HepG2 (cell line): ENCODE results near the gene KDELR3. TPM values are rescaled to one million over a fixed set of nuclear protein-coding genes. Genes with fewer than 3 reads are reported as not detected.

Experiments
- ATAC-seq: fragments of 200-7000 bp; cut with Tn5 transposase; 3 replicates; pipeline ENCODE4 v1.9.1; 2020; ENCODE audit warnings: mild to moderate bottlenecking, moderate library complexity
- BruUV-seq: library from RNA; stranded (reverse); fragments of 400-500 nt; replicated peaks from 2 replicates; lab custom pipeline; 2021; lab: Mats Ljungman, UMichigan
- CTCF ChIA-PET: fragments of 300-600 bp; formaldehyde crosslinking; extraction: SDS; loops from one replicate; lab custom pipeline; 2021; ENCODE audit warnings: low total read pairs, inconsistent platforms, low intra/inter-chr PET ratio; lab: Yijun Ruan, JAX
- POLR2A ChIA-PET: fragments of 350-600 bp; sonication (Branson Sonifier 250); formaldehyde crosslinking; loops from one replicate; lab custom pipeline; 2020; ENCODE audit warnings: antibody characterized with exemption, inconsistent platforms; lab: Yijun Ruan, JAX
- DNase-seq: peaks from one replicate; pipeline ENCODE4 v3.0.0-alpha.2; 2015; ENCODE audit warnings: low spot score
- FAIRE-seq: peaks from 3 replicates; lab custom pipeline; 2011; peaks lifted over from hg19 to GRCh38; lab: Jason Lieb, UNC
- H2AFZ ChIP-seq: one replicate; pipeline ENCODE4 v1.6.1; 2011; ENCODE audit warnings: low read length, inconsistent platforms
- H3K27ac ChIP-seq: fragments of 300-600 bp; 3 replicates; pipeline ENCODE4 v1.8.0; 2011; ENCODE audit warnings: mixed run types, mild to moderate bottlenecking, mixed read lengths, low read length, inconsistent platforms; ENCODE audit not compliant: insufficient read depth; ENCODE audit errors: extremely low read length
- H3K27me3 ChIP-seq, 2 experiments: fragments of 200-600 bp in 1 of 2; 2 replicates in 1 of 2; 3 replicates in 1 of 2; pipeline versions ENCODE4 v1.6.0 to v1.8.0; 2011; ENCODE audit warnings: low read length in 2 of 2, mild to moderate bottlenecking in 2 of 2, moderate library complexity in 2 of 2, inconsistent platforms in 1 of 2; ENCODE audit not compliant: insufficient read depth in 2 of 2, control insufficient read depth in 1 of 2
- H3K36me3 ChIP-seq, 2 experiments: fragments of 200-600 bp in 1 of 2; replicated peaks in 1 of 2; 2 replicates in 1 of 2; 3 replicates in 1 of 2; pipeline versions ENCODE4 v1.5.1 to v1.8.0; 2011; ENCODE audit warnings: low read length in 2 of 2, inconsistent platforms in 1 of 2; ENCODE audit not compliant: insufficient read depth in 2 of 2, control insufficient read depth in 1 of 2
- H3K4me1 ChIP-seq: 2 replicates; pipeline ENCODE4 v1.5.1; 2012; ENCODE audit warnings: low read length, inconsistent platforms; ENCODE audit not compliant: insufficient read depth
- H3K4me2 ChIP-seq: 2 replicates; pipeline ENCODE4 v1.6.0; 2011; ENCODE audit warnings: low read depth, low read length, inconsistent platforms
- H3K4me3 ChIP-seq, 3 experiments: fragments of 200-600 bp in 1 of 3; sonication (generic), shearing (Covaris generic) in 1 of 3; replicated peaks in 1 of 3; 2 replicates each; pipeline ENCODE4 v1.5.1; 2011 to 2016; ENCODE audit warnings: low read length in 3 of 3, inconsistent platforms in 2 of 3, low read depth in 2 of 3, mild to moderate bottlenecking in 2 of 3, control low read depth in 1 of 3, mixed read lengths in 1 of 3; ENCODE audit not compliant: insufficient read depth in 1 of 3
- H3K79me2 ChIP-seq: one replicate; pipeline ENCODE4 v1.6.1; 2011; ENCODE audit warnings: low read length, inconsistent platforms; ENCODE audit not compliant: insufficient read depth
- H3K9ac ChIP-seq: 2 replicates; pipeline ENCODE4 v1.6.0; 2011; ENCODE audit warnings: mild to moderate bottlenecking, low read depth, low read length, inconsistent platforms; ENCODE audit not compliant: insufficient read depth
- H3K9me3 ChIP-seq: 2 replicates; pipeline ENCODE4 v1.5.1; 2012; ENCODE audit warnings: mild to moderate bottlenecking, low read length
- H4K20me1 ChIP-seq: 2 replicates; pipeline ENCODE4 v1.6.0; 2011; ENCODE audit warnings: inconsistent platforms, mild to moderate bottlenecking, low read length, moderate library complexity; ENCODE audit not compliant: insufficient read depth
- GATA4 ChIP-seq: sonication (generic); IDR thresholded peaks from 2 replicates; pipeline ENCODE4 v1.6.1; 2016; ENCODE audit warnings: antibody characterized with exemption, low read depth, borderline replicate concordance
- MED8 ChIP-seq: sonication (generic); formaldehyde crosslinking; IDR thresholded peaks from 2 replicates; pipeline ENCODE4 v1.8.1; 2023; ENCODE audit warnings: mild to moderate bottlenecking, missing genetic modification reagents; ENCODE audit not compliant: insufficient replicate concordance
- SMARCC2 ChIP-seq: fragments of 450-650 bp; IDR thresholded peaks from 2 replicates; pipeline ENCODE4 v1.6.1; 2017; ENCODE audit warnings: antibody characterized with exemption, mild to moderate bottlenecking
- ZNF768 ChIP-seq: sonication (generic); formaldehyde crosslinking; IDR thresholded peaks from 2 replicates; pipeline ENCODE4 v1.4.0; 2020; ENCODE audit warnings: missing genetic modification reagents
- WGBS: methylation state at CpG from one replicate; pipeline ENCODE4 v1.1.6; 2017; ENCODE audit warnings: low lambda C conversion rate; 5-methylcytosine and 5-hydroxymethylcytosine counted together
- in situ Hi-C: cut with HindIII; loops from 2 replicates; pipeline ENCODE4 v1.10.0; 2017; ENCODE audit warnings: low pct_unique_long_range_greater_than_20kb; ENCODE audit not compliant: extremely low pct_ligation_motif_present
- intact Hi-C: fragments of 100-400 bp; cut with micrococcal nuclease; formaldehyde crosslinking; loops from one replicate; pipeline ENCODE4 v1.10.0; 2022; ENCODE audit not compliant: unreplicated experiment
- polyA plus RNA-seq, 8 experiments: library from polyadenylated mRNA; depleted of rRNA in 3 of 8; stranded (reverse) in 7 of 8; unstranded in 1 of 8; fragments of >200 nt; fragmentation: Illumina TruSeq in 4 of 8; extraction: Trizol in 4 of 8; gene quantifications; 2 replicates each; pipeline versions ENCODE4 v1.2.1 to v1.2.3, GENCODE V29; 2011 to 2016; ENCODE audit warnings: low read depth in 4 of 8, missing spikeins in 1 of 8, mixed read lengths in 1 of 8; ENCODE audit not compliant: insufficient read depth in 1 of 8
- total RNA-seq, 5 experiments: library from RNA; depleted of rRNA; stranded (reverse); fragments of >200 nt; fragmentation: Illumina TruSeq; extraction: Trizol; gene quantifications; 2 replicates each; pipeline ENCODE4 v1.2.3, GENCODE V29; 2016; ENCODE audit warnings: low read depth in 1 of 5
- TF ChIP-seq, protein P1 (sequence below): sonication (generic); formaldehyde crosslinking; IDR thresholded peaks from 2 replicates; pipeline ENCODE4 v1.4.0; 2020; ENCODE audit warnings: missing genetic modification reagents, low read depth, mild to moderate bottlenecking, borderline replicate concordance

KDELR3 gene
- total and polyA plus RNA-seq, 2 of the 13 experiments (the other 11 are each of a cell fraction or from before 2014, with no cell fraction given) = 24.2 to 65.7 TPM

DNA sequence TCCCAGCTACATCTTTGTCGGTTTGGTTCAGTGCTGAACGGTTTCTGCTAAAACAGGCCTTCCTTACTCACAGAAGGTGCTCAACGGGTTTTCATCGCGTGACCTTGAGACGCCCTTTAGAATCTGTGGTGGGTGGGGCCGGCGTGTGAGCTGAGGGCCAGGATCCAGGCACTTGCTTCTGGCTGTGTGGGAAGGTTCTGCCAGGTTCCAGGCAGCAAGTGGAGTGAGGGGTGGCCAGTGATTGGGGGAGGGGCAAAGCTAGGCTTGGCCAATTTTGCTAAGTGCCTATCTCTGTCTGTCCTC is 48.1 kb upstream of the KDELR3 start:
- ChIA-PET CTCF (no interaction called here), POLR2A (no interaction called here)
- no peak overlapping the region for H2AFZ ChIP-seq
- H3K9me3 ChIP-seq = no peaks in the 10 kb centered on the region
- intact Hi-C loops (no loop called here), in situ Hi-C loops (no loop called here)
- no peak overlapping the region for H3K9ac ChIP-seq
- no peak overlapping the region for H3K4me3 ChIP-seq
- no peak for TF ChIP-seq MED8 (CRISPR knock-in tag)
- ATAC-seq = no peak
- no peak for FAIRE-seq
- H3K4me2 ChIP-seq = no peak overlapping the region
- peaks cover 48% of the 10 kb centered on the region for H3K4me1 ChIP-seq
- H3K36me3 ChIP-seq = no peaks in the 10 kb centered on the region
- BruUV-seq = no TSS peak
- H4K20me1 ChIP-seq = no peaks in the 10 kb centered on the region
- 57% methylated on average over 8 of the region's 8 CpGs for WGBS
- no peak overlapping the region for H3K27ac ChIP-seq
- no peak for DNase-seq
- peaks cover 0 to 11% of the 10 kb centered on the region in 2 experiments; a peak in 2 of 5 replicates for H3K27me3 ChIP-seq
- H3K79me2 ChIP-seq = no peaks in the 10 kb centered on the region

DNA sequence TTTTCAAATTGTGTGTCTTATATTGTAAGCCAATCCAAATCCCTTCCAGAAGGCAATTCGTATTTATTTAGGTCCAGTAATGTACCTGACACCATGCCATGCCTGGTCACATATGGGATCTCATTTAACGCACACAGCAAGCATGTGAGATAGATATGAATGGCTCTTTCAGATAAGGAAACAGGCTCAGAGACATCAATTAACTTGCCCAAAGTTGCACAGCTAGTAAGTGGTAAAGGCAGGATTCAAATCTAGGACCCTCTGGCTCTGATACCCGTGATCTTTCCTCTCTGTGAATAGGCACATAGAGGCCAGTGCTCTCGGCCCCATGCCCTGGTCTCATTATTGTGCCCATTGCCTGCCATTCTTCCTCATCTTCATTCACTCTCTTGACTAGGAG is 47.2 kb upstream of the KDELR3 start:
- intact Hi-C loops (no loop called here), in situ Hi-C loops (no loop called here)
- no peak overlapping the region for H3K9ac ChIP-seq
- FAIRE-seq (no peak), DNase-seq (no peak), ATAC-seq (no peak)
- H3K9me3 ChIP-seq = no peaks in the 10 kb centered on the region
- CTCF ChIA-PET = no interaction called here
- H3K27me3 ChIP-seq = peaks cover 0 to 11% of the 10 kb centered on the region in 2 experiments; a peak in 2 of 5 replicates
- POLR2A ChIA-PET = no interaction called here
- BruUV-seq = no TSS peak
- TF ChIP-seq ZNF768 (peak; percentile 49; the same call in 1 of the 2 replicates), GATA4 (no peak), SMARCC2 (no peak)
- TF ChIP-seq, protein P1, sequence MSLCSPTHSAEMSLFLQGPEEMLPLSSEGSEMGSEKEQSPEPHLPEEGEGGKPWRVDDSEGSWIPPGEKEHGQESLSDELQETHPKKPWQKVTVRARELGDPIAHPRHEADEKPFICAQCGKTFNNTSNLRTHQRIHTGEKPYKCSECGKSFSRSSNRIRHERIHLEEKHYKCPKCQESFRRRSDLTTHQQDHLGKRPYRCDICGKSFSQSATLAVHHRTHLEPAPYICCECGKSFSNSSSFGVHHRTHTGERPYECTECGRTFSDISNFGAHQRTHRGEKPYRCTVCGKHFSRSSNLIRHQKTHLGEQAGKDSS = no peak
- WGBS = 93% methylated on average over 4 of the region's 4 CpGs
- no peak overlapping the region for H3K27ac ChIP-seq
- H4K20me1 ChIP-seq = no peaks in the 10 kb centered on the region
- no peak overlapping the region for H3K4me3 ChIP-seq
- H3K36me3 ChIP-seq = no peaks in the 10 kb centered on the region
- no peak overlapping the region for H3K4me2 ChIP-seq
- H3K4me1 ChIP-seq = peaks cover 52% of the 10 kb centered on the region
- no peaks in the 10 kb centered on the region for H3K79me2 ChIP-seq
- no peak overlapping the region for H2AFZ ChIP-seq
